Fibroblast of pulmonary artery (primary cell): ENCODE results near the gene USP44.

Source experiments
- DNase-seq: peaks from one replicate; pipeline ENCODE4 v3.0.0-alpha.2; 2010; ENCODE audit warnings: low read depth
- H3K4me3 ChIP-seq: replicated peaks from 2 replicates; pipeline ENCODE4 v1.5.1; 2011; ENCODE audit warnings: low read depth, mild to moderate bottlenecking, control low read depth, low read length, moderate library complexity
- TF ChIP-seq, protein P1 (sequence below): IDR thresholded peaks from 2 replicates; pipeline ENCODE4 v1.5.1; 2011; ENCODE audit warnings: mild to moderate bottlenecking, control low read depth, low read length, inconsistent platforms; ENCODE audit errors: missing control alignments

Gene USP44

DNA sequence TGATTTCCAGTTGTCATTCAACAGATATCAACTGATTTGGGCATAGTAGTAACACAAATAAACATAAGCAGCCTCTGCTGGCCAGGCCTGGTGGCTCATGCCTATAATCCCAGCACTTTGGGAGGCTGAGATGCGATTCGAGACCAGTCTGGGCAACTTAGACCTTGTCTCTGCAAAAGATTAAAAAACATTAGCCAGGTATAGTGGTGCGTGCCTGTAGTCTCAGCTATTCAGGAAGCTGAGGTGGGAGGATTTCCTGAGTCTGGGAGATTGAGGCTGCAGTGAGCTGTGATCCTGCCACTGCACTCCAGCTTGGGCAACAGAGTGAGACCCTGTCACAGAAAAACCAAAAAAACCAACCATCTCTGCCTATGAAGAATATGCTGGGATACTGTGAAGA lies 70.2 kb downstream of the USP44 start:
- TF ChIP-seq, protein P1, sequence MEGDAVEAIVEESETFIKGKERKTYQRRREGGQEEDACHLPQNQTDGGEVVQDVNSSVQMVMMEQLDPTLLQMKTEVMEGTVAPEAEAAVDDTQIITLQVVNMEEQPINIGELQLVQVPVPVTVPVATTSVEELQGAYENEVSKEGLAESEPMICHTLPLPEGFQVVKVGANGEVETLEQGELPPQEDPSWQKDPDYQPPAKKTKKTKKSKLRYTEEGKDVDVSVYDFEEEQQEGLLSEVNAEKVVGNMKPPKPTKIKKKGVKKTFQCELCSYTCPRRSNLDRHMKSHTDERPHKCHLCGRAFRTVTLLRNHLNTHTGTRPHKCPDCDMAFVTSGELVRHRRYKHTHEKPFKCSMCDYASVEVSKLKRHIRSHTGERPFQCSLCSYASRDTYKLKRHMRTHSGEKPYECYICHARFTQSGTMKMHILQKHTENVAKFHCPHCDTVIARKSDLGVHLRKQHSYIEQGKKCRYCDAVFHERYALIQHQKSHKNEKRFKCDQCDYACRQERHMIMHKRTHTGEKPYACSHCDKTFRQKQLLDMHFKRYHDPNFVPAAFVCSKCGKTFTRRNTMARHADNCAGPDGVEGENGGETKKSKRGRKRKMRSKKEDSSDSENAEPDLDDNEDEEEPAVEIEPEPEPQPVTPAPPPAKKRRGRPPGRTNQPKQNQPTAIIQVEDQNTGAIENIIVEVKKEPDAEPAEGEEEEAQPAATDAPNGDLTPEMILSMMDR = peak; percentile 16
- DNase-seq = peak; percentile 7
- H3K4me3 ChIP-seq = no peak overlapping the region

DNA sequence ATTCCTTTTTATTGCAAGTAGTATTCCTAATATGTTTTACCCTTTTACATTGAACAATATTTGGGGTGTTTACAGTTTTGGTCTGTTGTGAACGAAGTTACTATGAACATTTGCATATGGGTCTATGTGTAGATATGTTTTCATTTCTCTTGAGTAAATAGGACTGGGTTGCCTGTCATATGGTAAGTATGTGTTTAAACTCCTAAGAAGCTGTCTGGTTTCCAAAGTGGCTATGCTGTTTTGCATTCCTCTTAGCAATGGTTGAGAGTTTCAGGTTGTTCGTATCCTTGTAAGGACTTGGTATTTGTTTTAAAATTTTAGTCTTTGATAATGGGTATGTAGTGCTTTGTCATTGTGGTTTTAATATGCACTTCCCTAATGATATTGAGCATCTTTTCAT lies 71.0 kb downstream of the USP44 start:
- H3K4me3 ChIP-seq = no peak overlapping the region
- TF ChIP-seq, protein P1 = no peak
- DNase-seq = peak; percentile 18

DNA sequence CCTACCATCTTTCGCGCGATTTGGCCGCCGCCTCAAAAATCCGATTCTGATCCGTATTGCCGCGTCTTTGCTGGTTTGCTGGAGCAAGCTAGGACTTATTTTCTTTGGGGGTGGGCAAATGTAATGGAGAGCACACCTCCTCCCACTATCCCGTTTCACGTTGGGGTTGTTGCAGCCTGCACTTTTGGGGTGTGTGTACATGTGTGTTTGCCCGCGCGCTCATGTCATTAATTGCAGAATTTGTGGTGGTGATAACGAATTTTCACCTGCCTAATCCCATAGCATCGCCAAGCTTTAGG lies 76.7 kb downstream of the USP44 start:
- peak overlapping the region; percentile 100 for H3K4me3 ChIP-seq
- DNase-seq = no peak
- TF ChIP-seq, protein P1 = no peak

DNA sequence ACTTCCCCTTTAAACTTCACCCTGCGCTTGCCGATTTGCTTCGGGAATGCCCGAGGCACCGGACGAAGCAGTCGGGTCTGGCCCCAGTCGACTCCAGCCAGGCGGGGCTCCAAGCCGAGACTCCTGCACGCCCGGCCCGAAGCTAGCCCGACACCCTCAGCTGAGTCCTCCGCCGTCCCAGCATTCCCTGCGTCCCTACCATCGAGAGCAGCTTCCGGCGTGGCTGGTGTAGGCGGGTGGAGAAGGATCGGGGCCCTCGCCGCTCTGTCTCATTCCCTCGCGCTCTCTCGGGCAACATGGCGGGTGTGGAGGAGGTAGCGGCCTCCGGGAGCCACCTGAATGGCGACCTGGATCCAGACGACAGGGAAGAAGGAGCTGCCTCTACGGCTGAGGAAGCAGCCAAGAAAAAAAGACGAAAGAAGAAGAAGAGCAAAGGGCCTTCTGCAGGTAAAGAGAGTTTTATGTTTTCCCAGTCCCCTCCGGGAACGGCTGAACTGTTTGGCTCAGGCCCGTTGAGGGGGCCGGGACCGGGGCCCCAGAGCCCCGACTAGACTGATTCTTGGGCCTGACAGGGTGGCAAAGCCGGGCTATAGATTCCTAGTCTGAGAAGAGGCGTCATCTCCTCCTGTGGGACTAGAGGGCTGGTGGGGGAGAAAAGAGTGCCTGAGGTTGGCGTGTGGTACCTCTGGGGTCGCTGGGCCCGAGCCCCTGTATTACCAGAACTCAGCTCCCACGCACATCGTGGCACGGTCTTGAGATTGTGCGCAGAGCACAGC lies 77.2 kb downstream of the USP44 start, which contains the start of gene METAP2:
TSS of gene METAP2 (plus strand) at position 269 of the 776 bp plus-strand sequence. CDS start at position 297, 28 bp downstream.
- H3K4me3 ChIP-seq = peak within 1 kb of the TSS; percentile 100
- peak; percentile 98 for DNase-seq
- TF ChIP-seq, protein P1 = no peak

DNA sequence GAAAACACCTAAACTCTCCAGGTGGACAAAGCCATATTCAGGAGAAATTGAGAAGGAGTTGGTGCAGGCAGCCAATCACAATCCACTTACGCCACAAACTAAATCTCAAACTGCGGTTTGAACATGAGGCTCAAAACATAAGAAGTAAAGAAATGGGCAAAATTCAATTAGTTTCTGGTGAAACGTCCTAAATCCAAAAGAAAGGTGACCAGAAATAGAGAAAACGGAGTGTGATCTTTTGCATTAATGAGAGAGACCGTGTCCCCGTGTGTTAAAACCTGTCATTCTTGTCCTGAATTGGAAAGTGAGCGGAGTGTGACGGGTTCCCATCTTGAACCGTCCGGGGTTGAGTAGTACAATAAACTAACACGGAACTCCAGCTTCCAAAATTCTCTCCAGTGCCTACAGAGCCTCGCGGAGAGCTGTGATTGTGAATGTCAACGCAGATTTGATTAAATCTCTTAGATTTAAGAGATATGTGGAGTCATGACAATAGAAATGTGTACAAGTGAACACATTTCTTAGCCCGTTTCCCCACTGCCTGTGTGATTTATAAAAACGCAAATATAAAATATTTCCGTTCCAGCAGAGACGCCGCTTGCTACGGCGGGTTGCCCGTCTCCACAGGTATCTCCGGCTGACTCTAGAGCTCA lies 77.9 kb downstream of the USP44 start:
- DNase-seq = peak; percentile 59
- H3K4me3 ChIP-seq = peak overlapping the region; percentile 100
- TF ChIP-seq, protein P1 = no peak

DNA sequence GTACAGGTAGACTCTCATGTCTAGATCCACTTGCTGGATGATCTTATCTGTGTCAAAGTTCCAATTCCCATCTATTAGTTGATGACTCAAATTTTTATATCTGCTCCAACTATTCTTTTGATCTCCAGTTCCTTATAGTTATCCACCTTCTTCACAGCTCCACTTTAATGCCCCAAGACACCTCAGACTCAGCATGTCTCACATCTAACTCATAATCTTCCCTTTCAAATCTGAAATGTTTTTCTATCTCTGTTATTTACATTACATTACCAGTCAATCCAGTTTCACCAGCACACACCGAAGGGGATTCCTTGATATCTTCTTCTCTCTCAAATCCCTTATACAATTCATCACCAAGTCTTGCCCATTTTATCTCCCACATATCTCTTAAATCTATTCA lies 81.0 kb downstream of the USP44 start:
- no peak for DNase-seq
- TF ChIP-seq, protein P1 = no peak
- H3K4me3 ChIP-seq = no peak overlapping the region
